ENCODE results near the gene TMEM62. TPM values are rescaled to one million over a fixed set of nuclear protein-coding genes. Genes with fewer than 3 reads are reported as not detected.

Gene TMEM62
- total and polyA plus RNA-seq, 2 experiments from 2014 or later = 17.3 to 34.0 TPM

DNA sequence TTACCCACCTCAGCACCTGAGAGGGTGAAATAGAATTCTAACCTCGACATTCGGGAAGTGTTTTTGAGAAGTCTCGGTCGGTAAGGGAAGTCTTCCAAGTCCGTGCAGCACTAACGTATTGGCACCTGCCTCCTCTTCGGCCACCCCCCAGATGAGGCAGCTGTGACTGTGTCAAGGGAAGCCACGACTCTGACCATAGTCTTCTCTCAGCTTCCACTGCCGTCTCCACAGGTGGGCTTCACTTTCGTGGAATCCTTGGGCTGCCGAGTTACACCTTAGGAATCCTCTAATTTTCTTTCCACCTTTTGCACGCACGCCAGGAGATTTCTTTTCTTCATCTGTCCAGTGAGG, 52.6 kb downstream of the TMEM62 start:
- TF ChIP-seq EZH2 (IDR thresholded peaks at IDR 0.05; ENCODE audit: borderline replicate concordance) = no peak
- TF ChIP-seq, protein P1, sequence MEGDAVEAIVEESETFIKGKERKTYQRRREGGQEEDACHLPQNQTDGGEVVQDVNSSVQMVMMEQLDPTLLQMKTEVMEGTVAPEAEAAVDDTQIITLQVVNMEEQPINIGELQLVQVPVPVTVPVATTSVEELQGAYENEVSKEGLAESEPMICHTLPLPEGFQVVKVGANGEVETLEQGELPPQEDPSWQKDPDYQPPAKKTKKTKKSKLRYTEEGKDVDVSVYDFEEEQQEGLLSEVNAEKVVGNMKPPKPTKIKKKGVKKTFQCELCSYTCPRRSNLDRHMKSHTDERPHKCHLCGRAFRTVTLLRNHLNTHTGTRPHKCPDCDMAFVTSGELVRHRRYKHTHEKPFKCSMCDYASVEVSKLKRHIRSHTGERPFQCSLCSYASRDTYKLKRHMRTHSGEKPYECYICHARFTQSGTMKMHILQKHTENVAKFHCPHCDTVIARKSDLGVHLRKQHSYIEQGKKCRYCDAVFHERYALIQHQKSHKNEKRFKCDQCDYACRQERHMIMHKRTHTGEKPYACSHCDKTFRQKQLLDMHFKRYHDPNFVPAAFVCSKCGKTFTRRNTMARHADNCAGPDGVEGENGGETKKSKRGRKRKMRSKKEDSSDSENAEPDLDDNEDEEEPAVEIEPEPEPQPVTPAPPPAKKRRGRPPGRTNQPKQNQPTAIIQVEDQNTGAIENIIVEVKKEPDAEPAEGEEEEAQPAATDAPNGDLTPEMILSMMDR (IDR thresholded peaks at IDR 0.05; ENCODE audit: poor library complexity) = no peak
- TF ChIP-seq EZH2phosphoT487 (IDR thresholded peaks at IDR 0.05; ENCODE audit: low read depth, severe bottlenecking, unreplicated experiment) = no peak
- Histone ChIP-seq H3K9me2 (replicated peaks; ENCODE audit: insufficient read depth) (no peaks in the 10 kb centered on the region), H4K20me1 (ENCODE audit: insufficient read depth, poor library complexity, severe bottlenecking) (no peaks in the 10 kb centered on the region), H3K4me2 (peak overlapping the region; percentile 93), H3K4me3 (peak overlapping the region; percentile 94), H2AFZ (peak overlapping the region; percentile 100), H3K27me3 (no peaks in the 10 kb centered on the region), H3K36me3 (replicated peaks; ENCODE audit: insufficient read depth, low read depth) (no peaks in the 10 kb centered on the region), H3K79me2 (peaks cover 12% of the 10 kb centered on the region), H3K9me3 (ENCODE audit: low read depth) (no peaks in the 10 kb centered on the region), H3K27ac (peak overlapping the region; percentile 96), H3K4me1 (ENCODE audit: insufficient read depth) (peaks cover 11% of the 10 kb centered on the region)
- peak; percentile 28 for DNase-seq (ENCODE audit: low spot score)
- WGBS (ENCODE audit: low lambda C conversion rate, missing lambda C conversion rate) = 5% methylated on average over 13 of the region's 13 CpGs

DNA sequence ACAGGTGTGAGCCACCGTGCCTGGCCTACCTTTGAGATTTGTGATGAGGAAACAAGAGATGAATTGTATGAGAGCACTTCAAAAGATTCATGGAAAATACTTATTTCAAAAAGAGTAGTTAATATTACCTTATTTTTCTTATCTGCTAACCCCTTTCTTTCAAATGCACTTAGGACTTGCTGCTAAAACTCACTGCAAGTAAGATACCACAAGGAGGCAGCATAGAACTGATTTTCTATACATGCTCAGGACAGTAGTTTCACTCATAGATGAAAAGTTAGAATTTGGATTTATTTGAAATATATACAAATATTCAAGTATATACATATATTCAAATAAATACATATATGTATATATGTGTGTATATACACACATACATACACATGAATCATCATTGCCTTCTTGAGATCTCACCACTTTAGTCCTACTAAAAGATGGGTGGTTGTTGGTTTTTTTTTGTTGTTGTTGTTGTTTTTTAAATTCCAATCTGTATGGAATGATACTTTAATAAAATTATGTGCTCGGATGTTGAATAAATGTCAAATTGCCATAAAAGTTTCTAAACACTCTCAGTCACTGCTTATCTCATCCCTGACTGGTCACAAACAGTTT, 54.3 kb downstream of the TMEM62 start:
- 80% methylated on average over 2 of the region's 2 CpGs for WGBS (ENCODE audit: low lambda C conversion rate, missing lambda C conversion rate)
- Histone ChIP-seq H3K4me1 (ENCODE audit: insufficient read depth) (peaks cover 11% of the 10 kb centered on the region), H4K20me1 (ENCODE audit: insufficient read depth, poor library complexity, severe bottlenecking) (no peaks in the 10 kb centered on the region), H3K36me3 (replicated peaks; ENCODE audit: insufficient read depth, low read depth) (no peaks in the 10 kb centered on the region), H2AFZ (no peak overlapping the region), H3K79me2 (peaks cover 12% of the 10 kb centered on the region), H3K4me2 (peak overlapping the region; percentile 93), H3K4me3 (no peak overlapping the region), H3K27me3 (no peaks in the 10 kb centered on the region), H3K27ac (no peak overlapping the region), H3K9me3 (ENCODE audit: low read depth) (no peaks in the 10 kb centered on the region), H3K9me2 (replicated peaks; ENCODE audit: insufficient read depth) (no peaks in the 10 kb centered on the region)
- TF ChIP-seq, protein P1 (IDR thresholded peaks at IDR 0.05; ENCODE audit: poor library complexity) = peak; percentile 67
- TF ChIP-seq EZH2phosphoT487 (IDR thresholded peaks at IDR 0.05; ENCODE audit: low read depth, severe bottlenecking, unreplicated experiment) (no peak), EZH2 (IDR thresholded peaks at IDR 0.05; ENCODE audit: borderline replicate concordance) (no peak)
- DNase-seq (ENCODE audit: low spot score) = peak; percentile 73

DNA sequence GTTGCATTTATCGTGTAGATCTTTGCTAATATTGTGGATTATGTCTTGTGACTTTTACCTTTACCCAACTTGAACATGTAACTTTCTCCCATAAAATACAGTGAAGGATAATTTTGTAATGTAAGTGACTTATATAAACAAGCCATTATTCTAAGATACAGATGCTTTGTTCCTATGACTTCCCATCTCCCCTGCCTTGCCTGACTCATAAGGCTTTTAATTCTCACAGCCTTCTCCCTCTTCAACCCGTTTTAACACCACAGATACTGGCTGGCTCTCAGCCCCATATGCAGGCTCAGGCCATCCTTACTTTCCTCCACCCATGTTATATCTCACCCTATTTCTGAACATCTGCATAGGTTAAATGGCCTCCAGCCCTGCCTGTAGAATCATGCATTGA, 55.9 kb downstream of the TMEM62 start:
- H3K36me3 ChIP-seq (replicated peaks; ENCODE audit: insufficient read depth, low read depth) = no peaks in the 10 kb centered on the region

More for the DNA sequence above, 55.9 kb downstream of the TMEM62 start:
- Histone ChIP-seq H3K9me2 (replicated peaks; ENCODE audit: insufficient read depth) (no peaks in the 10 kb centered on the region), H3K4me3 (no peak overlapping the region), H3K9me3 (ENCODE audit: low read depth) (no peaks in the 10 kb centered on the region), H4K20me1 (ENCODE audit: insufficient read depth, poor library complexity, severe bottlenecking) (no peaks in the 10 kb centered on the region), H3K27ac (no peak overlapping the region), H3K79me2 (peaks cover 12% of the 10 kb centered on the region), H3K4me1 (ENCODE audit: insufficient read depth) (peaks cover 11% of the 10 kb centered on the region), H3K4me2 (no peak overlapping the region), H2AFZ (no peak overlapping the region), H3K27me3 (no peaks in the 10 kb centered on the region)
- 94% methylated on average over 2 of the region's 2 CpGs for WGBS (ENCODE audit: low lambda C conversion rate, missing lambda C conversion rate)
- no peak for DNase-seq (ENCODE audit: low spot score)
- no peak for TF ChIP-seq EZH2 (IDR thresholded peaks at IDR 0.05; ENCODE audit: borderline replicate concordance)
- TF ChIP-seq, protein P1 (IDR thresholded peaks at IDR 0.05; ENCODE audit: poor library complexity) = no peak
- no peak for TF ChIP-seq EZH2phosphoT487 (IDR thresholded peaks at IDR 0.05; ENCODE audit: low read depth, severe bottlenecking, unreplicated experiment)

Measured in hepatocyte (in vitro differentiated cells).